ENCODE measurements around the gene TBC1D32.
"Not testable (repeated sequence)": the region's sequence is repeated elsewhere in the genome, so short reads cannot be mapped to it uniquely, and the experiment has no call there.

The TBC1D32 gene

GRCh38 chr6:121210943-121211342 lies 123.3 kb downstream of the TBC1D32 start:
- DNase-seq, result no peak

- no peak for DNase-seq
Measured at GRCh38 chr6:121205569-121205968, 128.7 kb downstream of the TBC1D32 start.

GRCh38 chr6:121201105-121201504 lies 133.2 kb downstream of the TBC1D32 start:
- no peak for DNase-seq

- not testable (repeated sequence) for DNase-seq
Measured at GRCh38 chr6:121196042-121196441, 138.2 kb downstream of the TBC1D32 start.

GRCh38 chr6:121190122-121190521 lies 144.2 kb downstream of the TBC1D32 start:
- DNase-seq, result no peak

DNA sequence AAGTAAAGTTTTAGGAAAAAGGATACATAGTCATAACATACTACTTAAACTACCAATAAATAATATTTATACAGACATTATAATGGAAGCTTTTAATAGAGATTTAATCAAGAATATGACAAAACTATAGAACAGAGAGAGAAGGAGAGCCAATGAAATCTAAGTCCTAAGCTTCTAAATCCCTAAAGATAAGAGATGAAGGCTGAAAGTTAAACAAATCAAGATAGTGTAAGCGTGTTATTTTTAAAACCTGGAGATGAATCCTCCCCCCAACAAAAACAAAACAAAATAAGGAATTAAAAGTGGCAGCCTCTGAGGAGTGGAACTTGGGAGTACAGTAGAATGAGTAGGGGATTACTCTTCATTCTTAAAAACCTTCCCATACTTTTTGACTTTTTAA lies 145.9 kb downstream of the TBC1D32 start:
- no peak for DNase-seq

DNA sequence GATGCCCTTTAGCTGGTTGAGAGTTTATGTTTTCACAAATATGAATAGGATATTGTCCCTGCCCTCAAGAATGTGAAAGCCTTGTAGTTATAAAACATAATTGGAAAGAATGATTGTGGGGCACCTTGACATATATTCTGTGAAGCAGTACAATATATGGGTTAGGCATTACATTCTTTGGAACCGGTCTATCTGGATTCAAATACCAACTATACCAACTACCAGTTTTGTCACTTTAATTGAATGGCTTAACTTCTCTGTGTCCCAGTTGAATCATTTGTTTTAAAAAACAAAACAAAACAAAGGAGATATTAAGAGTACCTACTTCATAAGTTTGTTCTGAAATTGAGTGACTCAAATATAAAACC lies 146.5 kb downstream of the TBC1D32 start:
- DNase-seq, result no peak

DNA sequence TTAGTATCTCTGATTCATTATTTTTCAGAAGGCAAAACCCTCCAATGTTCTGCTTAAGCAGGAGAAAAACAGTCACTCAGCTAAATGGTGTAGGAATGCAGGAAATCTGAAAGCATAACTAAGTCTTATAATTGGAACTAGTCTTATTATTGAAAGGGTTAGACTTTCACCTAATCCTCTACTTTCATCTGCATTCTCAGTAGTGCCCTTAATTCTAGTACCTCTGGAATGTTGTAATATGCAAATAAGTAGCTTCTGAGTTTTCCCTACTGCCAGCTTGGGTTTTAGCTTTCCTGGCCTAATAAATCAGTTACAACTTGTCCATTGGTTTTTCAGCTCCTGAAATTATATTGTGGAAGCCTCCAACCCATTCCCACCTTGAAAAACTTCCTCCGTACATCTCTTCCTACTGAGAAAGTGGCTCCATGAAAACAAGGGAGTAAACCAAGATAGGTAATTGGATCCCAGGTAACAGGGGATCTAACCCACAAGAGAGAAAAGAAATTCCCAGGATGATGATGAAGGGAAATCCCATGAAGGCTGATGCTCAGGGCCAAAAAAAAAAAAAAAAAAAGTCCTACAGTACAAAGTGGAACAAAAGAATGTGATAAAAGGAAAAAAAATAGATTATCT lies 147.0 kb downstream of the TBC1D32 start:
- no peak for DNase-seq

DNA sequence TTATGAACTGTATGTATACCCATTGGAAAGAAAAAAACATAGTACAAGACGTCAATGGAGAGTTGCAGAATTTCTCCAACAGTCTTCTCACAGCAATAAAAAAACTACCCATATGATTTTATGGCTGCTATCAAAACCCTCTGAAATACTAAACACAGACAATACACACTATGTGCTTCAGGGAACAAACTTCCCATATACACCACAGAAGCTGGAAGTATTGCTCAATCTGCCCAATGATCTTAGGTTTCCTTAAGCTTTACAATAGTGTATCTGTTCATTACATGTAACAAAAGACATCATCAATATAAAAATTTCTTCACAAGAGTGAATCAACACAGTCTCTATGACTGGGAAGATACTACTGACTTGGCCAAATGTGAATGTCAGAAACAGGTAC lies 150.5 kb downstream of the TBC1D32 start:
- DNase-seq, result no peak

- DNase-seq, result no peak
Measured at GRCh38 chr6:121175827-121176226, 158.5 kb downstream of the TBC1D32 start.

DNA sequence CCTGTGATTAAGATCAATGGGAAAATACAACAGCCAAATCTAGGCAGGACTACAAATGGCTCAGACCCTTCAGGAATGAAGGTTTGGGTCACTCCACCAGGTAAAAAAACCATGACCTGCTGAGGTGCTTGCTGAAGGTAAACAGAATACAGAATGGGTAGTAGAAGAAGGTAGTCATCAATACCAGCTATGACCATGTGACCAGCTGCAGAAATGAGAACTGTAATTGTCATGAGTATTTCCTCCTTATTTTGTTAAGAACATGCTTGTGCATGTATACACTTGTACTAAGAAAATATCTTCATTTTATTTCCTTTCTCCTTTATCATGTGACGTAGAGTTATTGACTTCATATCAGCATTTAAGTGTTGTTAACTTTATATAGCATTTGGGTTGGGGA lies 161.8 kb downstream of the TBC1D32 start:
- not testable (repeated sequence) for DNase-seq

GRCh38 chr6:121171879-121172278 lies 162.4 kb downstream of the TBC1D32 start:
- no peak for DNase-seq

GRCh38 chr6:121161886-121162285 lies 172.4 kb downstream of the TBC1D32 start:
- DNase-seq, result no peak

DNA sequence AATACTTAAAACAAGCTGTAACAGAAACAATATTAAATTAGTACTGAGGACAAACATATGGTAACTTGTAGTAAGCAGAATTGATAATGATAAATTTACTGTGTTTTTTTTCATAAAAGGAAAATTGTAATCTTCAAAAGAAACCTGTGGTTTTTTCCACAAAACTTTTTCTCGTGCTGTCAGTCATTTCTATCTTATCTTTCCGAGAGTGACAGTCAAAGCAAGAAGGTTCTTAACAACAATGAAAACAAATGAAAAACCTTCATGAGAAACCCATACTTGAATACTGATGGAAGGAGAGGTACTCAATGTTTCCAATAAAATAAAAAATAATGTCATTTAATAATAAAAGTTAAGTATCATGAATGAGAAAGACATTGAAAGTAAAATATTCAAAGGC lies 174.0 kb downstream of the TBC1D32 start:
- no peak for DNase-seq

DNA sequence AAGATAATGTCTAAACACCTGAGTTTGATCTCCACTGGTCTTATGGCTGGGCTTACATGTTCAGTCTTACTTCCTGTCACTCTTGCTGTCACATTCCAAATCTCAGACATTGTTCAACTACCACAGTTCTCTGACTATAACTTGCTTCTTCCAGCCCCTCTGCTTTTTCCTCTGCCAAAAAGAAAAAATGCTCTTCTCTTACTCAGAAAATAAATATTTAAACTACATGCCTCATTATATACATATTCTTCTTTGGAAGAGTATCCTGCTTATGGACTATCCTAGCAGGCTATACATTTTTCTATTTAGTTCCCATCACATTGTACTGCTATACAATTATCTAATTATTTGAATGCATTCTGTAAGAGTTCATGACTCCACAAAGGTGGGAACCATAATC lies 175.4 kb downstream of the TBC1D32 start:
- DNase-seq, result no peak

- DNase-seq, result no peak
Measured at GRCh38 chr6:121158438-121158837, 175.8 kb downstream of the TBC1D32 start.

DNA sequence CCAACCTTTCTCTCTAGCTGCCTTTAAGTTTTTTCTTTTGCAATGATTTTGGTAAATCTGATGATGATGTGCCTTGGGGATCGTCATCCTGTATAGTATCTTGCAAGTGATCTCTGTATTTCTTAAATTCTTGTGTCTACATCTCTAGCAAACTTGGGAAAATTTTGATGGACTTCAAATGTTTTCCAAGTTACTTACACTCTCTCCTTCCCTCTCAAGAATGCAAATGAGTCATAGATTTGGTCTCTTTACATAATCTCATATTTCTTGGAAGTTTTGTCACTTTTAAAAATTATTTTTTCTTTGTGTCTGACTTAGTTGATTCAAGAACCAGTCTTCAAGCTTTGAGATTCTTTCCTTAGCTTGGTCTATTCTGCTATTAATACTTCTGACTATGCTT lies 176.4 kb downstream of the TBC1D32 start:
- DNase-seq, result no peak

GRCh38 chr6:121143476-121143875 lies 190.8 kb downstream of the TBC1D32 start:
- no peak for DNase-seq

DNA sequence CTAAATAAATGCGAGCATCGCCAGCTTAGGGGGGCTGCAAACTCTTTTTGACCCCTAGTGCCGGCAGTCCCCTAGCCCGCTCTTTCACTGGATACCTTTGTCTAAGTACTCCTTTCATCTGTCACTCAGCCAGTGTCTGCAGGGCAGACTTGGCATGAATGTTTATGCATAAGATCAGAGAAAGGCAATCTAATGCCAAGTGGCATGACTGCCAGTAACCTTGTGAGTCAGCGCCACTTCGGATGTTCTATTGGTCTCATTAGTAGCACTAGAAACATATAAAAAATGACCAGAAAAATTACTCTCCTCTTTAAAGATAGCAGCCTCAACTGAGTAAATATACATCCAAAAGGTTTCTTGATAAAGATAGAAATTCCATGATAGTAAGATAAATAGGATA lies 192.2 kb downstream of the TBC1D32 start:
- DNase-seq, result no peak

DNA sequence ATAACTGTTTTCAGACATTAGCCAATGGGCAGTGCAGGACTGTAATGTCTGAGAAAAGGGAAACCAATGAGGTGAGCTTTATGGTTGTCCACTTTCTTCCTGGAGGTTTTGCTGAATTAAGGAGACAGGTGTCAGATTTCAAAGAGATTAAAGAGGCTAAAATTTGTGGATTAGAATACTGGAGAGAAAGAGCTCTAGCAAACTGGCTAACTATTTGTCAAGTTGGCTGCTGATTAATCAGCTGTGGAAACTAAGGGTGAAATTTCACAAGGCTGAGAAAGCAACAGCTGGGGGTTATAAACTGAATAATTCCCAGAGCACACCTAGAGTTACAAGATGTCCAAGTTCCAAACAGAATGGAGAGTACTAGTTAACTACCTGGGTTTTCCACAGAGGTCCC lies 198.9 kb downstream of the TBC1D32 start:
- no peak for DNase-seq

DNA sequence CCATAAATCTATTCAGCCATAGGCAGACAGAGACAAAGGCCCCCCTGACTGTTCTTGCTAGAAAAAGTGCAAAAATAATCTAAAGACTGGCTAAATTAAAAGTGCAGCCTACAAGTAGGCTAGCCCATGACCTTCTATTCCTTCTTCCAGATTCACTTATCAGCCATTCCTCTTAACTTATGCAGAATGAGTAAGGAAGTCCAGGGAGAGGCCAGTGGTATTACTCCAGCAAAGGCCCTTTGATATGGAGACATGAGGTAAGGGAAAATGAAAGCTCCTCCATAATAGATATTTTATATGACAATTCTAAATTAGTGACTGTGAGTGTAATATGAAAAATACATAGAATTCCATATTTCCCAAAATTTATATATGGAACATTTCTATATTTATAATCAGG lies 199.4 kb downstream of the TBC1D32 start:
- DNase-seq, result no peak

- DNase-seq, result no peak
Measured at GRCh38 chr6:121124600-121124999, 209.7 kb downstream of the TBC1D32 start.

DNA sequence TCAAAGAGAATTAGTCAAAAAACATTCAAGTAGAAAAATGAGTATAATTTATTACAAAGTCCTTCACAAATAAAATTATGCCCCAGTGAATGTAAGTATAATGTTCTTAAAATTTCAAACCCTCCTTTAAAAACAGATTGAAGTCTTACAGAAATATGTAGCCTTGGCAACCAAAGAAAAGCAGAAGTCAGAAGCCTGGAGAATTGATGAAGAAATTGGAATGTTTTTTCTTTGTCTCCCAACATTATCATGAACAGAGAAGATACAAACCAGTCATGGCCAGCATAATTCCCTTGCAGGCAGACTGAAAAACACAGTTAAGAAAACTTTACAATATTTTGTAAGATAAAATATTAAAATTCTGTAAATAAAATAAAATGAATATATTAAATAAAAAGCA lies 221.9 kb downstream of the TBC1D32 start:
- no peak for DNase-seq

DNA sequence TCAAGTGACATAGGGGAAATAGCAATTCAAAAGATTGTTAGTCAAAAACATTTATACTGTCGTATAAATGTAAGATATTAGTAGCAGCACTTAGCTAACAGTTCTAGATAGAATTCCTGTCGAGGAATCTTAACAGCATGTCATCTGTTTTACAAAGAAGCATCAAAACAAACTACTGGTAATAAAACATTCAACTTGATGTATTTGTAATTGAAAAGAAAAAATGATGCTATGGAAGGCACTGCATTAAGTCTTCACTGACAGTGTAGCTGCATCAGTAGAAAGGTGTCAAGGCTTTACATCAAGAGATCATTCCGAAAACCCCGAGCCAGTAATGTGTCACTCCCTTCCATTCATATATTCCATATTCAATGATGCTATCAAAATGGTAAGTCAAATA lies 223.5 kb downstream of the TBC1D32 start:
- no peak for DNase-seq

- DNase-seq, result no peak
Measured at GRCh38 chr6:121106962-121107361, 227.3 kb downstream of the TBC1D32 start.

- no peak for DNase-seq
Measured at GRCh38 chr6:121105461-121105860, 228.8 kb downstream of the TBC1D32 start.
